Osteoblast (primary cell): ENCODE results near the gene ZNF311. TPM values are rescaled to one million over a fixed set of nuclear protein-coding genes. Genes with fewer than 3 reads are reported as not detected.

ENCODE experiments used
- DNase-seq: peaks from one replicate; pipeline ENCODE4 v3.0.0; 2011; ENCODE audit warnings: low spot score, mixed read lengths; ENCODE audit not compliant: insufficient read length; ENCODE audit errors: missing footprints
- H2AFZ ChIP-seq: 2 replicates; pipeline ENCODE4 v1.6.0; 2011; ENCODE audit warnings: mild to moderate bottlenecking, low read length
- H3K27ac ChIP-seq: 2 replicates; pipeline ENCODE4 v1.5.1; 2011; ENCODE audit warnings: mild to moderate bottlenecking, low read depth, low read length, moderate library complexity
- H3K27me3 ChIP-seq: 2 replicates; pipeline ENCODE4 v1.6.0; 2012; ENCODE audit warnings: mild to moderate bottlenecking, control low read depth, inconsistent platforms, low read length, moderate library complexity; ENCODE audit not compliant: insufficient read depth
- H3K36me3 ChIP-seq: 2 replicates; pipeline ENCODE4 v1.5.1; 2011; ENCODE audit warnings: mild to moderate bottlenecking, low read length, control low read depth, moderate library complexity; ENCODE audit not compliant: insufficient read depth
- H3K4me1 ChIP-seq: 2 replicates; pipeline ENCODE4 v1.5.1; 2011; ENCODE audit warnings: mild to moderate bottlenecking, low read length, control low read depth, moderate library complexity; ENCODE audit not compliant: insufficient read depth
- H3K4me2 ChIP-seq: 2 replicates; pipeline ENCODE4 v1.6.0; 2011; ENCODE audit warnings: mild to moderate bottlenecking, low read length; ENCODE audit not compliant: insufficient read depth
- H3K4me3 ChIP-seq: fragments of 200-600 bp; sonication (generic); 3 replicates; pipeline ENCODE4 v1.5.1; 2012; ENCODE audit warnings: mild to moderate bottlenecking, low read length, inconsistent platforms; ENCODE audit not compliant: insufficient read depth
- H3K79me2 ChIP-seq: 2 replicates; pipeline ENCODE4 v1.6.0; 2012; ENCODE audit warnings: mild to moderate bottlenecking, low read length, control low read depth, inconsistent platforms; ENCODE audit not compliant: insufficient read depth
- H3K9me3 ChIP-seq: 2 replicates; pipeline ENCODE4 v1.5.1; 2011; ENCODE audit warnings: low read depth, low read length, control low read depth
- H4K20me1 ChIP-seq: 2 replicates; pipeline ENCODE4 v1.6.0; 2012; ENCODE audit warnings: mild to moderate bottlenecking, low read length, control low read depth; ENCODE audit not compliant: insufficient read depth
- CTCF ChIP-seq: IDR thresholded peaks from 2 replicates; pipeline ENCODE4 v1.5.1; 2011; ENCODE audit warnings: mild to moderate bottlenecking, low read depth, low read length, moderate library complexity; ENCODE audit errors: extremely low read depth
- total RNA-seq: library from RNA; depleted of rRNA; stranded (reverse); fragments of >200 nt; gene quantifications from 2 replicates; pipeline ENCODE4 v1.2.3, GENCODE V29; 2012

ZNF311 gene
- total RNA-seq, 1 donor, result 1.1 TPM

GRCh38 chr6:28948782-28949486, 56.2 kb downstream of the ZNF311 start:
- no peak overlapping the region for H3K4me3 ChIP-seq
- no peak for DNase-seq
- no peaks in the 10 kb centered on the region for H3K36me3 ChIP-seq
- H3K4me2 ChIP-seq, result no peak overlapping the region
- H2AFZ ChIP-seq, result no peak overlapping the region
- H4K20me1 ChIP-seq, result no peaks in the 10 kb centered on the region
- TF ChIP-seq CTCF, result no peak
- H3K79me2 ChIP-seq, result no peaks in the 10 kb centered on the region
- H3K27me3 ChIP-seq, result no peaks in the 10 kb centered on the region
- H3K9me3 ChIP-seq, result no peaks in the 10 kb centered on the region
- H3K27ac ChIP-seq, result no peak overlapping the region
- H3K4me1 ChIP-seq, result peaks cover 6% of the 10 kb centered on the region

GRCh38 chr6:28947831-28948270, 57.3 kb downstream of the ZNF311 start:
- Histone ChIP-seq H3K4me1 (peaks cover 5% of the 10 kb centered on the region), H3K27me3 (no peaks in the 10 kb centered on the region), H3K36me3 (no peaks in the 10 kb centered on the region), H4K20me1 (no peaks in the 10 kb centered on the region), H3K4me2 (no peak overlapping the region), H2AFZ (peak overlapping the region; percentile 40), H3K27ac (no peak overlapping the region), H3K79me2 (no peaks in the 10 kb centered on the region), H3K4me3 (no peak overlapping the region), H3K9me3 (no peaks in the 10 kb centered on the region)
- peak; percentile 60 for DNase-seq
- no peak for TF ChIP-seq CTCF

- no peak overlapping the region for H3K4me2 ChIP-seq
- H3K9me3 ChIP-seq, result no peaks in the 10 kb centered on the region
- H4K20me1 ChIP-seq, result no peaks in the 10 kb centered on the region
- no peaks in the 10 kb centered on the region for H3K27me3 ChIP-seq
- no peak for TF ChIP-seq CTCF
- no peaks in the 10 kb centered on the region for H3K36me3 ChIP-seq
- no peak overlapping the region for H3K4me3 ChIP-seq
- H3K27ac ChIP-seq, result no peak overlapping the region
- no peaks in the 10 kb centered on the region for H3K79me2 ChIP-seq
- H2AFZ ChIP-seq, result no peak overlapping the region
- peaks cover 4% of the 10 kb centered on the region for H3K4me1 ChIP-seq
- no peak for DNase-seq
These were observed 57.9 kb downstream of the ZNF311 start for GRCh38 chr6:28947067-28947765.

- Histone ChIP-seq H3K4me1 (peaks cover 10% of the 10 kb centered on the region), H2AFZ (no peak overlapping the region), H3K27ac (no peak overlapping the region), H3K36me3 (no peaks in the 10 kb centered on the region), H3K79me2 (no peaks in the 10 kb centered on the region), H3K27me3 (no peaks in the 10 kb centered on the region), H3K4me3 (no peak overlapping the region), H4K20me1 (no peaks in the 10 kb centered on the region), H3K4me2 (no peak overlapping the region), H3K9me3 (no peaks in the 10 kb centered on the region)
- no peak for DNase-seq
- TF ChIP-seq CTCF, result no peak
These were observed 59.8 kb downstream of the ZNF311 start for GRCh38 chr6:28945349-28945748.
